NCI-H69 (cell line): ENCODE results near the gene KLHL17.

ENCODE experiments used
- DNase-seq: peaks from one replicate; lab custom pipeline; 2025; lab: John Stamatoyannopoulos, UW

The KLHL17 gene

GRCh38 chr1:952201-952600 lies 8.2 kb upstream of the KLHL17 start:
- DNase-seq, result no peak

- no peak for DNase-seq
Observed at GRCh38 chr1:952603-953002, 7.8 kb upstream of the KLHL17 start.

GRCh38 chr1:953524-954320 lies 6.7 kb upstream of the KLHL17 start:
- no peak for DNase-seq

DNA sequence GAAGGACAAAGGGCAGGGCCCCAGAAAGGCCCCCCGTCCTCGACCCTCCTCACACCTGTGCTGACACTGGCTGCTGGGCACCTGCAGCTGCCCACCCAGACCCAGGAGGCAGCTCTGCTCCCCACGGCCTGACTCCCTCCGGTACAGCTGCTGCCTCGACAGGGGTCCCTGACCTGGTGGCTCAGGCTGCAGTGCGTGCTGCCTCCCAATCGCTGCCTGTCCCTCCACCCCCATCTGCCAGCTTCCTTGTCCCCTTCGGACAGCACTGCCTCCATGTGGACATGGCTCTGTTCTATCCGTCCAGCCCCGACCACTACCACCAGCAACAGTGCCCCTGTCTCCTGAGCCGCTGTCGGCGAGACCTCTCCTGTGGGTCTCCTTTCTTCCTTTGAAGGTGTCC lies 5.5 kb upstream of the KLHL17 start:
- DNase-seq, result no peak

DNA sequence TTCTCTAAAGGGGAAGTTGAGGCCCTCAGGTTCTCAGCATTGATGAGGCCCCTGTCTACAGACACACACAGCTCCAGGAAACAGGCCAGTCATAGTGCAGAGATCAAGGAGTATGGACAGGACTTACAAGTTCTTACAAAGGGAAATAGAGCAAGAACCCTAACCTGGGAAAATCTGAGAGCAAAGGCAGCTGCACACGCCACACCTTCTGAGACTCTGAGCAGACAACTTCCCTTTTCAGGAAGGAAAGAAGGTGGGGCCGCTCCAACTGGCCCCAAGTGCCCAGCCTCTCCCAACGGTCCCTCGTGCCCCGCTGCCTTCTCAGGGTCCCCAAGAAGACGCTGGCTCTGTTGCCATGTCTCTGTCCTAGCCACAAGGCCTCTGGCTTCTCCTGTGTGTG lies 4.9 kb upstream of the KLHL17 start:
- DNase-seq, result no peak

DNA sequence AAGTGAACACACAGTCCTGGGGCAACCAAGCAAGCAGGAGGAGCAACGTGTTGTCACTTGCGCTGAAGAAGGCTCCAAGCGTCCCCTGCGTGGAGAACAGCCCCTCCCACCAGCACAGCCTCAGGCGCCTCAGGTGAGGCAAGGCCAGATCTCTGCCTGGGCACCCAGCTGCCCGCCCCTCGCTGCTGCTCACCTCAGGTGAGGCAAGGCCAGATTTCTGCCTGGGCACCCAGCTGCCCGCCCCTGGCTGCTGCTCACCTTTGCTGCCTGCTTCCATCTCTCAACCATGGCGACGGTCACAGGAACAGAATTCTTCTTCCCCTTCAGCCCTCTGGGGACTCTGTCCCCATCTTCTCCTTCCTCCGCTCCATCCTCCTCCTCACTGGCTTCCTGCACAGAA lies 3.7 kb upstream of the KLHL17 start:
- no peak for DNase-seq

DNA sequence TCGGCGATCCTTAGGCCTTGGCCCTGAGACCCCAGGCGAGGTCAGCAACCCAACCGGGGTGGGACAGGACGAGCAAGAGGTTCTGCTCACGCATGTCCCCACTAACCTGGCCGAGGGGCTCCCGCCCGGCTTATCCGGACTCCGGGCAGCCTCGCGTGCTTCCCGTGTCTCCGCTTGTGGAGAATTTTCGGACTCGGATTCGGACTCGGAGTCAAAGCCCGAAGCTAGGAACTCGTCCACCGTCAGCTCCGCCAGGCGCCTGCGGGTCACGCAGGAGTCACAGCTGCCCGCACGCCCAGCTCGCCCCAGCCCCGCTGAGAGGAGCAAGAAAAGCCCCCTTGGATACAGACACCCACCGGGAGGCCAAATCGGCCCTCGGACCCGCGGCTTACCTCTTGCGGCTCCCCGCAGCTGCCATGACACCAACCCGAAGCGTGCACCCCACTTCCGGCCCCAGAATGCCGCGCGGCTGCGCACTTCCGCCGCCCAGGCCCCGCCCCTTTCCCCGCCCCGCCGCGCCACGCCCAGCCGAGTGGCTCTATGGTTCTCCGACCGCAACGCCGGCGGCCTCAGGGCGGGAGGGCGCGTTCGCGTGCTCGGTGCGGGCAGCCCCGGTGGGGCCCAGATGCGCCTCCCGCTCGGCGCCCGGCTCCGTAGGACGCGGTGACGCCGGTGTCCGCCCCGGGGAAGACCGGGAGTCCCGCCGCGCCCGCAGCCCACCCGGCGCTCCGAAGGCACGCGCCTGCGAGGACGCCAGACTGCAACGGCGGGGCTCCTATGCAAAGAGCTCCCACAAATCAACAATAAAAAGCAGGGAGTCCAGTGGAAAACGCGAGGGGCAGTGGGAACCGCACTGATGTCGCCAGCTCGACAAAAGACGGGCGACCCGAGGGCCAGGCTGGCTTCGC lies 1.3 kb upstream of the KLHL17 start, which contains the start of gene NOC2L:
Gene NOC2L, minus strand, starts transcription at position 434 of the 908 bp plus-strand sequence. Its CDS starts 16 bp downstream, at position 418.
- DNase-seq, result peak; percentile 86

DNA sequence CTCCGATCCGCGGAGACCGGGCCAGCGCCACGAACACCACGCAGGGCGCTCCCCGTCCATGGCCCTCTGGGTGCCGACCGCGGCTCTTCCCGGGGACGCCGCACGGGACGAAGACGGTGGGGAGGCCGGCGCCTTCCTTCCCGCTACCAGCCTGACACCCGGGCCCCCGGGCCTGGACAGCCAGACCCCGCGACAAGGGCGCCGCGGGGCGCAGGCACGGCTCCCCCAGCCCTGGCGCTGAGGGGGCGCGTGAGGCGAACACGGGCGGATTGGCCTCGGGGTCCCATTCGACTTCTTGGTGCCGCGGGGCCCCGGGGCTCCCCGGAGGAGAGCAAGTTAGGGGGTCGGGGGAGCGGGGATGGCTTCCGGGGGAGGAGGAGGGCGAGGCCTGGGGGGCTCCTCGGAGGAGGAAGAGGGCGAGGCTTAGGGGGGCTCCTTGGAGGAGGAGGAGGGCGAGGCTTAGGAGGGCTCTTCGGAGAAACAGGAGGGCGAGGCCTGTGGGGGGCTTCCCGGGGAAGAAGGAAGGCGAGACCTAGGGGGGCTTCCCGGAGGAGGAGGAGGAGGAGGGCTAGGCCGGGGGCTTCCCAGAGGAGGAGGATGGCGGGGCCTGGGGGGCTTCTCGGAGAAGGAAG lies 537 bp upstream of the KLHL17 start:
- no peak for DNase-seq

GRCh38 chr1:961132-961669 lies 817 bp downstream of the KLHL17 start:
- DNase-seq, result no peak

DNA sequence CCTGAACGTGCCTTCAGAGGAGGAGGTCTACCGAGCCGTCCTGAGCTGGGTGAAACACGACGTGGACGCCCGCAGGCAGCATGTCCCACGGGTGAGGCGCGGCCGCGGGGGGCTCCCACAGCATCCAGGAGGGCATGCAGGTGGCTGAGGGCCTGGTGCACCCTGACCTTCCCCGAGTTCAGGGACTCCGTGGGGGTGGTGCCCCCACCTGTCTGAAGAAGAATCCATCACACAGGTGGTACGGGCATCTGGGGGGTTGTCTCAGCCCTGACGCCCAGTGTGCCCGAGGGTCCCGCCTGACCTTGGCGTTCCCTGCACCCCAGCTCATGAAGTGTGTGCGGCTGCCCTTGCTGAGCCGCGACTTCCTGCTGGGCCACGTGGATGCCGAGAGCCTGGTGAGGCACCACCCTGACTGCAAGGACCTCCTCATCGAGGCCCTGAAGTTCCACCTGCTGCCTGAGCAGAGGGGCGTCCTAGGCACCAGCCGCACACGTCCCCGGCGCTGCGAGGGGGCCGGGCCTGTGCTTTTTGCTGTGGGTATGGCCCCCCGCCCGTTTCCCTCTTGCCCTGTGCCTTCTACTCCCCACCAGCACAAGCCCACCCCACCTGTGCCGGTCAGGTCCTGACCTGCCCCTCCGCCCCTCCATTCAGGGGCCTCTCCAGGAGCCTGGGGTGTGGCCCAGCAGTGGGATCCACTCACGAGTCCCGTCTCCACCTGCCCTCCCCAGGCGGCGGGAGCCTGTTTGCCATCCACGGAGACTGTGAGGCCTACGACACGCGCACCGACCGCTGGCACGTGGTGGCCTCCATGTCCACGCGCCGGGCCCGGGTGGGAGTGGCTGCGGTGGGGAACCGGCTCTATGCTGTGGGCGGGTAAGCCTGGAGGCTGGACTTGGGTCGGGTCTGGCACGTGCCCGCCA lies 2.3 kb downstream of the KLHL17 start:
- no peak for DNase-seq

DNA sequence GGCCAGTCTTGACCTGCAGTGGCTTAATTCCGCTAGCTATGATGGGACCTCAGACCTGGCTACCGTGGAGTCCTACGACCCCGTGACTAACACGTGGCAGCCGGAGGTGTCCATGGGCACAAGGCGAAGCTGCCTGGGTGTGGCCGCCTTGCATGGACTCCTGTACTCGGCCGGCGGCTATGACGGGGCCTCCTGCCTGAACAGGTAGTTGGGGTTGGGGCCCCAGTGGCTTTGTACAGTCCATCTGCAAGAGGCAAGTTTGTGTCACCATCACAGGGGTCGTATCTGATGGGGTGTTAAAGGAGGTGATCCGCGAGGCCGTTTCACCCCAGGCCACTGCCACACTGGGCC lies 2.9 kb downstream of the KLHL17 start:
- DNase-seq, result no peak

DNA sequence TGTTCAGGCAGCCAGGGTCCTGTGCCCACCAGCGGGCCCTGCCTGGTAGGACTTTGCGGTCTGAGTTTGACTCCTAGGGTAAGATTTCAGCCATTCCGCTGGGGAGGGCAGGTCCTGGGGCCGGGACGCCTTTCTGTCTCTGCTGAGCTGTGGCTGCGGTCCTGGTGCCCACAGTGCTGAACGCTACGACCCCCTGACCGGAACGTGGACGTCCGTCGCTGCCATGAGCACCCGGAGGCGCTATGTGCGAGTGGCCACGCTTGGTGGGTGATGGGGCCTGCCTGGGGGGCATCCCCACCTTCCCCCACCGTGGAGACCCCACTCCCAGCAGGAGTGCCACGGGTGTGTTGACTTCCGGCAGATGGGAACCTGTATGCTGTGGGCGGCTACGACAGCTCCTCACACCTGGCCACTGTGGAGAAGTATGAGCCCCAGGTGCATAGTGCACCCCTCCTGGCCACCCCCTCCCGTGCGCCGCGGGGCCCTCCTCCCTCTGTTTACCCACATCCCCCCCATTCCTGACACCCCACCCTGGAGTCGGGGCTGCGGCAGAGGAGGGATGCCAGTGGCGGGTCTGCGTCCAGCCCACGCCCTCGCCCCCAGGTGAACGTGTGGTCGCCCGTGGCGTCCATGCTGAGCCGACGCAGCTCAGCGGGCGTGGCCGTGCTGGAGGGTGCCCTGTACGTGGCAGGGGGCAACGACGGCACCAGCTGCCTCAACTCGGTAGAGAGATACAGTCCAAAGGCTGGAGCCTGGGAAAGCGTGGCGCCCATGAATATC lies 3.6 kb downstream of the KLHL17 start:
- no peak for DNase-seq

DNA sequence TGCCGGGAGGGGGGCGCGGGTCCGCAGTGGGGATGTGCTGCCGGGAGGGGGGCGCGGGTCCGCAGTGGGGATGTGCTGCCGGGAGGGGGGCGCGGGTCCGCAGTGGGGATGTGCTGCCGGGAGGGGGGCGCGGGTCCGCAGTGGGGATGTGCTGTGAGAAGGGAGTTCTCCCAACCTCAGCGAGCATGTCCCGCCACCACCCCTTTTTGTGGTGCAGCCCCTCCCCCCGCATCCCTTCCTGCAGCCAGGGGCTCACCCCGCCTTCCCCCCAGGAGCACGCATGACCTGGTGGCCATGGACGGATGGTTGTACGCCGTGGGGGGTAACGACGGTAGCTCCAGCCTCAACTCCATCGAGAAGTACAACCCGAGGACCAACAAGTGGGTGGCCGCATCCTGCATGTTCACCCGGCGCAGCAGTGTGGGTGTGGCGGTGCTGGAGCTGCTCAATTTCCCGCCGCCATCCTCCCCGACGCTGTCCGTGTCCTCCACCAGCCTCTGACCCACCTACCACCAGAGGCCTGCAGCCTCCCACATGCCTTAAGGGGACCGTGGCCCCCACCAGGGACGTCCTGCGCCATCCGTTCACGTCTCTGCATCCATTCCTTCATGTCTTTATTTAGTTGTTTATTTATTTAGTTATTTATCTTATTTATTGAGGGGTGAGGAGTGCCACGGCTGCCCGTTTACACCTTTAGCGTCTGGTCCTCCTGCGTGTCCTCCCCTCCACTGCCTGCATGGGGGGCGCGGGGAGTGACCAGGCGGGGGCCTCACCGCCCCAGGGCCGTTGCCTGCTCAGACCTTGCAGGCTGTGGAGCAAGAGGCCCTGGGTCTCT lies 4.5 kb downstream of the KLHL17 start:
- DNase-seq, result no peak

DNA sequence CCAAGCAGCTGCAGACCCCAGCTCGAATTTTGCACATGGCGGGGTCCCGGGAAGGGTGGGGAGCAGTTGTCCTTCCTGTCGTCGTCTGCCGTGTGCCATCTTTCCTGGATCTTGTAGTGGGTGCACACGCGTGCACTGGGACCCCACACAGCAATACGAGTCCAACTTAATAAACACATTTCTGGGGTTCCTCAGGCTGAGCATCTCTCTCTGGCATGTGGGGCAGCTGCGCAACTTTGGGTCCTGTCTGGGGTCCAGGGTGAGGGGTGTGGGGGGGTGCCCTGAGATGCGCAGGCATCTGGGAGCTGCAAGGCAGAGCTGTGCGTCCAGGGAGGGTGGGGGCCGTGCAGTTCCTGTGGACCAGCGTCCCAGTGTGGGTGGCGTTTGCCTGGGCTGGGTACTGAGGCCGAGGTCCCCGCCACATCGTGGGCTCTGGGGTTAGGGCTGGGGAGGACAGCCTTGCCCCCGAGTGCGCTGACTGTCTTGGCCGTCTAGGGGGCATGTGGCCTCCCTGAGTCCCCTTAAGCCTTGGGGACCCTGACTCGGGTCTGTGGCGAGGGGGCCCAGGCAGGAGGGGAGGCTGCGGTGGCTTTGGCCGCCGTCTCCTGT lies 5.2 kb downstream of the KLHL17 start:
- no peak for DNase-seq

GRCh38 chr1:966135-966703 lies 5.8 kb downstream of the KLHL17 start, which contains the start of gene PLEKHN1:
PLEKHN1 (plus strand) TSS chr1:966482; CDS start chr1:966532, 50 bp downstream.
- DNase-seq, result no peak

DNA sequence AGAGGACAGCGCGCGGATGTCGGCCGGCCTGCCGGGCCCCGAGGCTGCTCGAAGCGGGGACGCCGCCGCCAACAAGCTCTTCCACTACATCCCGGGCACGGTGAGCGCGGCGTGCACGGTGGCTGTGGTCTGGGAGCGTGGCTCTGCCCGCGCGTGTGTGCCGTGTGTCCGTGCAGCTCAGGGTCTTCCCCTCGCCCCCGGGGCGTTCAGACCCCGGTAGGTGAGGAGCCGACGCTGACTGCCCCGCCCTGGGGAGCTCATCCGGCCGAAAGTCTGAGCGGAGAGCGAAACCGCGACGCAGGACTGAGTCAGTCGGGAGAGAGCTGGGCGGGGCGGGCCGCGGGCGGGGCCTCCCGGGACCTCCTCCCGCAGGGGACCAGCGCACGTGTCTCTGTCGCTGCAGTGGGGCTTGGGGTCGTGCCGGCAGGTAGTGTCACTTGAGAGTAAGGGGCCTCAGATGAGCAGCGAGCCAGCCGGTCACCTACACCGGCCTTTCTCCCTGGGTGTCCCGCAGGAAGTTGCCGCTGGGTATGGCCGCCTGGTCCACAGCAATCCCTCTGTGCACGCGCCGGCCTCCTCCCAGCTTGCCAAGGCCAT lies 6.4 kb downstream of the KLHL17 start:
- peak; percentile 36 for DNase-seq

DNA sequence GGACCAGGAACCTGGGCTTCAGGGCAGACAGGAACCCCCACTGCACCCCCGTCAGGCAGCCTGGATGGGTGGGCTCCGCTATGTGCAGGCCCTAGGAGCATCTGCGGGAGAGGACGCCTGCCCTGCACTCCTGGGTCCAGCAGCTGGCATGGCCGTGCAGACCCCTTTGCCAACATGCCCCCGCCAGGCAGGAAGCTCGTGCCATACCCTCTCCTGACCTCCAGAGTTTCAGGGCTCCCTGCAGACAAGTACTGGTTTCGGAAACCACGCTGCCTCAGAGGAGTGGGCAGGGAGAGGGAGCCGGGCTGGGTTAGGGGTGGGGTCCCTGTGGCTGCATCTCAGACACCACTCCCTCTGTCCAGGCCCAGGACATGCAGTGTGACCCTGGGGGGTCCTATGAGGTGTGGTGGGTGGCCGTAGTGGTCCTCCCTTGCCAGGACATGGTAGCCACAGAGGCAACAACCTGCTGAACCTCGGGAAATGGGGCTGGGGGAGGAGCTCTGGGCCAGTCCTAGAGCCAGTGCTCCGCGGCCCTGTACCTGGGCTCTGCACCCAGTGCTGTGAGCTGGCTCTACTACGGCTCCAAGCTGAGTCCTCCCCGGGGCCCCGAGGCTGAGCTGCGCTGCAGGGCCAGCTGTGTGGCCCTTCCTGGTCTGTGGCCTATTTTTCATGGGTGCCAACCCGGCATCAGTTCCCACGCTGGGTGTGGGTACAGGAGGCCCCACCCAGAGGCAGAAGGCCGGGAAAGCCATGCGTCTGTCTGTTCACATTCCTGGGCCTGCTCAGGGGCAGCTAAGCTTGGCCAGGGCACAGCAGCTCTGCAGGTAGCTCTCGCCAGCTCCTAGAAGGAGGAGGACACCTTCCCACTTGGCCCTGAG lies 7.3 kb downstream of the KLHL17 start:
- no peak for DNase-seq
